HCT116 (cell line): Measurements from ENCODE around the gene SHC2. TPM values are rescaled to one million over a fixed set of nuclear protein-coding genes. Genes with fewer than 3 reads are reported as not detected.

ENCODE experiments used
- ATAC-seq: fragments of 200-7000 bp; cut with Tn5 transposase; 2 replicates; pipeline ENCODE4 v1.9.1; 2020; ENCODE audit warnings: mild to moderate bottlenecking, moderate library complexity
- BruUV-seq: library from RNA; stranded (reverse); fragments of 400-500 nt; replicated peaks from 2 replicates; lab custom pipeline; 2021; lab: Mats Ljungman, UMichigan
- CTCF ChIA-PET: fragments of 300-600 bp; sonication (Branson Sonifier 250); formaldehyde crosslinking; loops from one replicate; lab custom pipeline; 2021; ENCODE audit warnings: antibody characterized with exemption; lab: Charles Lee
- POLR2A ChIA-PET: fragments of 300-600, 350-600 bp; sonication (Branson Sonifier 250); formaldehyde crosslinking; loops from one replicate; lab custom pipeline; 2021; ENCODE audit warnings: antibody characterized with exemption; lab: Charles Lee
- RAD21 ChIA-PET, 2 experiments: fragments of 300-600 bp; sonication (Branson Sonifier 250); formaldehyde crosslinking; loops; one replicate each; lab custom pipeline; 2023; ENCODE audit warnings: low total read pairs in 2 of 2; ENCODE audit not compliant: uncharacterized antibody in 2 of 2, unreplicated experiment in 2 of 2, low non-redundant PET in 1 of 2; lab: Charles Lee
- DNase-seq: peaks from one replicate; pipeline ENCODE4 v3.0.0-alpha.2; 2010; ENCODE audit warnings: low read depth, low spot score
- H2AFZ ChIP-seq: fragments of 200-600 bp; shearing (Covaris generic), sonication (generic); 2 replicates; pipeline ENCODE4 v1.6.1; 2017; ENCODE audit warnings: low read depth, mixed run types, mixed read lengths, antibody characterized with exemption, low read length; ENCODE audit not compliant: poor library complexity, severe bottlenecking
- H3K27ac ChIP-seq: 2 replicates; pipeline ENCODE4 v1.5.1; 2012; ENCODE audit warnings: low read depth, low read length
- H3K27me3 ChIP-seq: fragments of 200-600 bp; sonication (generic); 2 replicates; pipeline ENCODE4 v1.6.1; 2016; ENCODE audit warnings: mixed run types, low read length, mixed read lengths; ENCODE audit not compliant: insufficient read depth
- H3K36me3 ChIP-seq, 2 experiments: fragments of 200-500 bp in 1 of 2; fragments of 200-600 bp in 1 of 2; sonication (Bioruptor generic) in 1 of 2; sonication (generic) in 1 of 2; 2 replicates each; pipeline versions ENCODE4 v1.5.1 to v1.6.1; 2014 to 2016; ENCODE audit warnings: low read length in 2 of 2, inconsistent platforms in 1 of 2, mixed read lengths in 1 of 2, mixed run types in 1 of 2; ENCODE audit not compliant: insufficient read depth in 2 of 2, control insufficient read depth in 1 of 2
- H3K4me1 ChIP-seq, 2 experiments: fragments of 200-600 bp in 1 of 2; sonication (generic) in 1 of 2; 2 replicates each; pipeline versions ENCODE4 v1.5.1 to v1.6.1; 2012 to 2017; ENCODE audit warnings: low read length in 2 of 2, inconsistent platforms in 1 of 2, mild to moderate bottlenecking in 1 of 2, mixed read lengths in 1 of 2, mixed run types in 1 of 2, moderate library complexity in 1 of 2; ENCODE audit not compliant: insufficient read depth in 2 of 2, control insufficient read depth in 1 of 2
- H3K4me2 ChIP-seq: fragments of 200-600 bp; sonication (generic); 2 replicates; pipeline ENCODE4 v1.6.1; 2017; ENCODE audit warnings: mixed run types, low read length, mixed read lengths
- H3K4me3 ChIP-seq, 2 experiments: fragments of 200-600 bp in 1 of 2; sonication (generic) in 1 of 2; replicated peaks in 1 of 2; 2 replicates each; pipeline ENCODE4 v1.5.1; 2011 to 2016; ENCODE audit warnings: low read length in 2 of 2, control low read depth in 1 of 2, low read depth in 1 of 2, mild to moderate bottlenecking in 1 of 2, mixed read lengths in 1 of 2, mixed run types in 1 of 2
- H3K79me2 ChIP-seq: fragments of 200-600 bp; sonication (generic); 2 replicates; pipeline ENCODE4 v1.6.1; 2017; ENCODE audit warnings: mild to moderate bottlenecking, mixed run types, low read length, moderate library complexity, mixed read lengths; ENCODE audit not compliant: insufficient read depth
- H3K9ac ChIP-seq: fragments of 200-600 bp; sonication (generic); 2 replicates; pipeline ENCODE4 v1.6.1; 2016; ENCODE audit warnings: low read length, mixed read lengths
- H3K9me2 ChIP-seq: fragments of 200-600 bp; sonication (generic), shearing (Covaris generic); 2 replicates; pipeline ENCODE4 v1.6.1; 2017; ENCODE audit warnings: mixed run types, mild to moderate bottlenecking, moderate library complexity; ENCODE audit not compliant: insufficient read depth
- H3K9me3 ChIP-seq, 2 experiments: fragments of 200-500 bp in 1 of 2; fragments of 200-600 bp in 1 of 2; sonication (Bioruptor generic) in 1 of 2; sonication (generic) in 1 of 2; 2 replicates each; pipeline ENCODE4 v1.6.1; 2014 to 2017; ENCODE audit warnings: low read length in 2 of 2, mixed read lengths in 2 of 2, inconsistent platforms in 1 of 2, low read depth in 1 of 2, mild to moderate bottlenecking in 1 of 2, mixed run types in 1 of 2, moderate library complexity in 1 of 2; ENCODE audit not compliant: control insufficient read depth in 1 of 2, insufficient read depth in 1 of 2
- H4K20me1 ChIP-seq: fragments of 200-600 bp; sonication (generic), shearing (Covaris generic); 2 replicates; pipeline ENCODE4 v1.6.1; 2017; ENCODE audit warnings: mixed run types, mild to moderate bottlenecking, moderate library complexity; ENCODE audit not compliant: insufficient read depth
- ATF3 ChIP-seq: IDR thresholded peaks from 2 replicates; pipeline ENCODE4 v1.6.1; 2012
- CBX3 ChIP-seq: IDR thresholded peaks from 2 replicates; pipeline ENCODE4 v1.6.1; 2012; ENCODE audit warnings: low read depth
- CTCF ChIP-seq, 3 experiments: fragments of 200-600 bp in 1 of 3; sonication (generic) in 1 of 3; IDR thresholded peaks in 2 of 3; conservative IDR thresholded peaks in 1 of 3; 2 replicates each; pipeline ENCODE4 v1.5.1; 2012 to 2017; ENCODE audit warnings: low read depth in 2 of 3, low read length in 2 of 3, antibody characterized with exemption in 1 of 3, borderline replicate concordance in 1 of 3, control low read depth in 1 of 3, mild to moderate bottlenecking in 1 of 3, mixed read lengths in 1 of 3, mixed run types in 1 of 3, moderate library complexity in 1 of 3; ENCODE audit not compliant: insufficient read depth in 1 of 3
- EGR1 ChIP-seq: IDR thresholded peaks from 2 replicates; pipeline ENCODE4 v1.6.1; 2012; ENCODE audit warnings: low read depth
- ELF1 ChIP-seq: IDR thresholded peaks from 2 replicates; pipeline ENCODE4 v1.6.1; 2012; ENCODE audit warnings: low read depth, borderline replicate concordance
- EZH2 ChIP-seq: fragments of 200-600 bp; sonication (generic); IDR thresholded peaks from 2 replicates; pipeline ENCODE4 v1.6.1; 2017; ENCODE audit warnings: antibody characterized with exemption, mixed run types
- EZH2phosphoT487 ChIP-seq: fragments of 200-600 bp; IDR thresholded peaks from 2 replicates; pipeline ENCODE4 v1.6.1; 2018; ENCODE audit warnings: antibody characterized with exemption, borderline replicate concordance
- FOSL1 ChIP-seq: IDR thresholded peaks from 2 replicates; pipeline ENCODE4 v1.6.1; 2012; ENCODE audit warnings: low read depth
- POLR2A ChIP-seq: IDR thresholded peaks from 2 replicates; pipeline ENCODE4 v1.7.0; 2011; ENCODE audit warnings: borderline replicate concordance; ENCODE audit not compliant: insufficient read depth, insufficient read length; ENCODE audit errors: extremely low read depth
- RAD21 ChIP-seq: IDR thresholded peaks from 2 replicates; pipeline ENCODE4 v1.6.1; 2012; ENCODE audit warnings: low read depth, mild to moderate bottlenecking
- REST ChIP-seq: IDR thresholded peaks from 2 replicates; pipeline ENCODE4 v1.6.1; 2012; ENCODE audit warnings: low read depth
- SIN3A ChIP-seq: IDR thresholded peaks from 2 replicates; pipeline ENCODE4 v1.6.1; 2012; ENCODE audit warnings: low read depth
- SP1 ChIP-seq: IDR thresholded peaks from 2 replicates; pipeline ENCODE4 v1.6.1; 2012; ENCODE audit warnings: low read depth
- SRF ChIP-seq: IDR thresholded peaks from 2 replicates; pipeline ENCODE4 v1.6.1; 2012; ENCODE audit warnings: low read depth
- TCF7L2 ChIP-seq: IDR thresholded peaks from 2 replicates; pipeline ENCODE4 v1.7.0; 2011; ENCODE audit warnings: borderline replicate concordance, inconsistent platforms; ENCODE audit not compliant: insufficient read depth, insufficient read length; ENCODE audit errors: extremely low read depth
- YY1 ChIP-seq: IDR thresholded peaks from 2 replicates; pipeline ENCODE4 v1.6.1; 2011; ENCODE audit warnings: low read length, low read depth, moderate library complexity, mild to moderate bottlenecking; ENCODE audit not compliant: insufficient replicate concordance; ENCODE audit errors: extremely low read depth
- ZFX ChIP-seq: fragments of 450-650 bp; IDR thresholded peaks from 2 replicates; pipeline ENCODE4 v1.6.1; 2017
- ZNF274 ChIP-seq: fragments of 200-500 bp; sonication (Bioruptor generic); IDR thresholded peaks from 2 replicates; pipeline ENCODE4 v1.6.1; 2014; ENCODE audit warnings: mild to moderate bottlenecking, low read depth, low read length, inconsistent platforms
- intact Hi-C: fragments of 100-400 bp; cut with micrococcal nuclease; formaldehyde crosslinking; loops from 2 replicates; pipeline ENCODE4 v1.10.0; 2022
- total RNA-seq: library from RNA; stranded (reverse); gene quantifications from one replicate; pipeline ENCODE4 v1.2.1, GENCODE V29; 2021; ENCODE audit not compliant: unreplicated experiment

The SHC2 gene
- total RNA-seq, 1 experiment from 2014 or later, result 2.5 TPM

- TF ChIP-seq ATF3 (no peak), REST (no peak), ZNF274 (no peak), SP1 (no peak), EZH2 (no peak), POLR2A (no peak), YY1 (no peak), FOSL1 (no peak), EZH2phosphoT487 (no peak), ELF1 (no peak), CBX3 (no peak), ZFX (no peak), SIN3A (no peak), EGR1 (no peak), TCF7L2 (no peak), RAD21 (no peak), CTCF (IDR thresholded peaks at IDR 0.05 in 2 of 3, conservative IDR thresholded peaks at IDR 0.05 in 1 of 3; ENCODE audit: borderline replicate concordance in 1 of 3, insufficient read depth in 1 of 3, low read depth in 2 of 3, low read length in 2 of 3) (no peak), SRF (no peak)
- H3K9me3 ChIP-seq, result no peaks in the 10 kb centered on the region
- DNase-seq (no peak), ATAC-seq (peak; percentile 42; the same call in 1 of the 2 replicates)
- ChIA-PET POLR2A (no interaction called here), RAD21 (no interaction called here), CTCF (interaction anchor here (1.5 kb wide), 1 partner anchor 10 kb away, joined by 3 read pairs; no protein-coding TSS in a partner anchor)
- no peak overlapping the region for H3K27ac ChIP-seq
- peaks cover 0 to 5% of the 10 kb centered on the region in 2 experiments; a peak in 1 of 4 replicates for H3K4me1 ChIP-seq
- H3K36me3 ChIP-seq, result no peaks in the 10 kb centered on the region
- intact Hi-C loops, result no loop called here
- no peak overlapping the region for H3K9ac ChIP-seq
- no peaks in the 10 kb centered on the region for H3K79me2 ChIP-seq
- H3K27me3 ChIP-seq, result no peaks in the 10 kb centered on the region
- H3K4me2 ChIP-seq, result no peak overlapping the region
- BruUV-seq, result no TSS peak
- H3K9me2 ChIP-seq, result no peaks in the 10 kb centered on the region
- H3K4me3 ChIP-seq, result no peak overlapping the region
- no peaks in the 10 kb centered on the region for H4K20me1 ChIP-seq
- H2AFZ ChIP-seq, result no peak overlapping the region
Measured at GRCh38 chr19:472005-472858, 11.4 kb upstream of the SHC2 start.
